NT2/D1 (cell line): ENCODE data around the gene CEACAM6.

Experiments used
- SUZ12 ChIP-seq: IDR thresholded peaks from 2 replicates; pipeline ENCODE4 v1.6.1; 2011; ENCODE audit not compliant: insufficient read length, insufficient read depth; ENCODE audit errors: extremely low read depth
- YY1 ChIP-seq: IDR thresholded peaks from 2 replicates; pipeline ENCODE4 v1.6.1; 2011; ENCODE audit not compliant: insufficient read length, insufficient read depth
- ZNF274 ChIP-seq: IDR thresholded peaks from 2 replicates; pipeline ENCODE4 v1.6.1; 2011; ENCODE audit warnings: mild to moderate bottlenecking, low read depth, low read length

- TF ChIP-seq SUZ12 (no peak), ZNF274 (no peak), YY1 (no peak)
Observed at GRCh38 chr19:41745756-41746155, 9.6 kb upstream of the CEACAM6 start.
